Right lobe of liver (tissue), 4 donors: ENCODE data around the gene CELF2.

Experiments used
- CTCF ChIP-seq, 4 donors: fragments of 200-600 bp in 3 of 4; fragments of 450-650 bp in 1 of 4; IDR thresholded peaks; one replicate each; pipeline versions ENCODE4 v1.5.1 to v1.8.0; 2016 to 2022; ENCODE audit warnings: antibody characterized with exemption in 4 of 4, mild to moderate bottlenecking in 2 of 4
- POLR2A ChIP-seq: fragments of 450-650 bp; IDR thresholded peaks from one replicate; pipeline ENCODE4 v1.6.1; 2017; ENCODE audit warnings: antibody characterized with exemption, mild to moderate bottlenecking
- donor health status: DM: no; HTN: no; CAD: no.
- donor health status: DM: no; HTN: no; CAD: no.
- donor health status: DM: no; HTN: yes; CAD: no.

GRCh38 chr10:11163780-11164550, 146.3 kb downstream of the CELF2 start:
- no peak for TF ChIP-seq POLR2A
- no peak for TF ChIP-seq CTCF (IDR thresholded peaks at IDR 0.05)
